Measurements from ENCODE around the gene CPEB3. TPM values are rescaled to one million over a fixed set of nuclear protein-coding genes. Genes with fewer than 3 reads are reported as not detected.

The CPEB3 gene
- total RNA-seq, 1 donor from 2014 or later: 2.2 TPM

- H3K4me3 Mint-ChIP-seq: no peak overlapping the region
- Histone ChIP-seq H3K27ac (no peak overlapping the region), H3K4me1 (no peaks in the 10 kb centered on the region), H3K79me2 (ENCODE audit: low read depth) (no peaks in the 10 kb centered on the region), H3K27me3 (no peaks in the 10 kb centered on the region), H3K9me3 (ENCODE audit: low read depth) (no peaks in the 10 kb centered on the region), H3K9ac (no peak overlapping the region), H3K4me2 (no peak overlapping the region), H4K20me1 (ENCODE audit: low read depth) (no peaks in the 10 kb centered on the region), H3K4me3 (no peak overlapping the region), H3K36me3 (peaks cover 27% of the 10 kb centered on the region), H3F3A (ENCODE audit: low read depth) (peaks cover 19% of the 10 kb centered on the region), H2AFZ (replicated peaks) (no peak overlapping the region)
- no peak for TF ChIP-seq EZH2phosphoT487 (IDR thresholded peaks at IDR 0.05)
- no peak for TF ChIP-seq EZH2 (IDR thresholded peaks at IDR 0.05)
- TF ChIP-seq CTCF (IDR thresholded peaks at IDR 0.05): no peak
- H3K27me3 Mint-ChIP-seq (ENCODE audit: insufficient read depth, low read depth): no peaks in the 10 kb centered on the region
- no peak for DNase-seq (ENCODE audit: low spot score)
- H3K27ac Mint-ChIP-seq: no peak overlapping the region
- H3K4me1 Mint-ChIP-seq: no peaks in the 10 kb centered on the region
- no peaks in the 10 kb centered on the region for H3K9me3 Mint-ChIP-seq
- H3K36me3 Mint-ChIP-seq: peaks cover 37% of the 10 kb centered on the region
Observed at GRCh38 chr10:92014620-92015019, 276.3 kb downstream of the CPEB3 start.

GRCh38 chr10:92011560-92012214 is 279.2 kb downstream of the CPEB3 start:
- Histone ChIP-seq H3K4me1 (no peaks in the 10 kb centered on the region), H3K4me2 (no peak overlapping the region), H3K36me3 (peaks cover 24% of the 10 kb centered on the region), H3K9ac (no peak overlapping the region), H3K4me3 (no peak overlapping the region), H2AFZ (replicated peaks) (no peak overlapping the region), H3F3A (ENCODE audit: low read depth) (peaks cover 19% of the 10 kb centered on the region), H3K79me2 (ENCODE audit: low read depth) (no peaks in the 10 kb centered on the region), H3K9me3 (ENCODE audit: low read depth) (no peaks in the 10 kb centered on the region), H3K27me3 (no peaks in the 10 kb centered on the region), H4K20me1 (ENCODE audit: low read depth) (no peaks in the 10 kb centered on the region), H3K27ac (peak overlapping the region; percentile 70)
- H3K4me3 Mint-ChIP-seq: no peak overlapping the region
- no peak for DNase-seq (ENCODE audit: low spot score)
- TF ChIP-seq EZH2 (IDR thresholded peaks at IDR 0.05): no peak
- no peak for TF ChIP-seq EZH2phosphoT487 (IDR thresholded peaks at IDR 0.05)
- TF ChIP-seq CTCF (IDR thresholded peaks at IDR 0.05): no peak
- peaks cover 25% of the 10 kb centered on the region for H3K36me3 Mint-ChIP-seq
- H3K27me3 Mint-ChIP-seq (ENCODE audit: insufficient read depth, low read depth): no peaks in the 10 kb centered on the region
- H3K27ac Mint-ChIP-seq: no peak overlapping the region
- H3K9me3 Mint-ChIP-seq: no peaks in the 10 kb centered on the region
- H3K4me1 Mint-ChIP-seq: no peaks in the 10 kb centered on the region

GRCh38 chr10:92010047-92010735 is 280.7 kb downstream of the CPEB3 start:
- no peaks in the 10 kb centered on the region for H3K4me1 ChIP-seq
- H3K36me3 ChIP-seq: peaks cover 24% of the 10 kb centered on the region
- Mint-ChIP-seq H3K4me3 (no peak overlapping the region), H3K36me3 (peaks cover 28% of the 10 kb centered on the region), H3K4me1 (no peaks in the 10 kb centered on the region), H3K27me3 (ENCODE audit: insufficient read depth, low read depth) (no peaks in the 10 kb centered on the region), H3K9me3 (no peaks in the 10 kb centered on the region), H3K27ac (no peak overlapping the region)
- no peak overlapping the region for H3K27ac ChIP-seq
- H3K9ac ChIP-seq: no peak overlapping the region
- H4K20me1 ChIP-seq (ENCODE audit: low read depth): no peaks in the 10 kb centered on the region
- H3K4me3 ChIP-seq: no peak overlapping the region
- H3F3A ChIP-seq (ENCODE audit: low read depth): peaks cover 19% of the 10 kb centered on the region
- no peak overlapping the region for H2AFZ ChIP-seq (replicated peaks)
- no peaks in the 10 kb centered on the region for H3K79me2 ChIP-seq (ENCODE audit: low read depth)
- no peaks in the 10 kb centered on the region for H3K27me3 ChIP-seq
- TF ChIP-seq EZH2 (IDR thresholded peaks at IDR 0.05) (no peak), CTCF (IDR thresholded peaks at IDR 0.05) (no peak), EZH2phosphoT487 (IDR thresholded peaks at IDR 0.05) (no peak)
- no peak overlapping the region for H3K4me2 ChIP-seq
- H3K9me3 ChIP-seq (ENCODE audit: low read depth): no peaks in the 10 kb centered on the region
- no peak for DNase-seq (ENCODE audit: low spot score)

Data from neural progenitor cell (in vitro differentiated cells).